Skin of body (tissue), 2 donors: Measurements from ENCODE around the gene AGGF1. TPM values are rescaled to one million over a fixed set of nuclear protein-coding genes. Genes with fewer than 3 reads are reported as not detected.
"Not testable (repeated sequence)": the region's sequence is repeated elsewhere in the genome, so short reads cannot be mapped to it uniquely, and the experiment has no call there.

Experiments used
- DNase-seq: peaks from one replicate; lab custom pipeline; 2025; lab: John Stamatoyannopoulos, UW
- total RNA-seq: library from RNA; depleted of rRNA; stranded (reverse); fragments of >200 nt; gene quantifications from one replicate; pipeline ENCODE4 v1.2.3, GENCODE V29; 2014

Gene AGGF1, protein sequence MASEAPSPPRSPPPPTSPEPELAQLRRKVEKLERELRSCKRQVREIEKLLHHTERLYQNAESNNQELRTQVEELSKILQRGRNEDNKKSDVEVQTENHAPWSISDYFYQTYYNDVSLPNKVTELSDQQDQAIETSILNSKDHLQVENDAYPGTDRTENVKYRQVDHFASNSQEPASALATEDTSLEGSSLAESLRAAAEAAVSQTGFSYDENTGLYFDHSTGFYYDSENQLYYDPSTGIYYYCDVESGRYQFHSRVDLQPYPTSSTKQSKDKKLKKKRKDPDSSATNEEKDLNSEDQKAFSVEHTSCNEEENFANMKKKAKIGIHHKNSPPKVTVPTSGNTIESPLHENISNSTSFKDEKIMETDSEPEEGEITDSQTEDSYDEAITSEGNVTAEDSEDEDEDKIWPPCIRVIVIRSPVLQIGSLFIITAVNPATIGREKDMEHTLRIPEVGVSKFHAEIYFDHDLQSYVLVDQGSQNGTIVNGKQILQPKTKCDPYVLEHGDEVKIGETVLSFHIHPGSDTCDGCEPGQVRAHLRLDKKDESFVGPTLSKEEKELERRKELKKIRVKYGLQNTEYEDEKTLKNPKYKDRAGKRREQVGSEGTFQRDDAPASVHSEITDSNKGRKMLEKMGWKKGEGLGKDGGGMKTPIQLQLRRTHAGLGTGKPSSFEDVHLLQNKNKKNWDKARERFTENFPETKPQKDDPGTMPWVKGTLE
- 15.9 TPM for total RNA-seq

DNA sequence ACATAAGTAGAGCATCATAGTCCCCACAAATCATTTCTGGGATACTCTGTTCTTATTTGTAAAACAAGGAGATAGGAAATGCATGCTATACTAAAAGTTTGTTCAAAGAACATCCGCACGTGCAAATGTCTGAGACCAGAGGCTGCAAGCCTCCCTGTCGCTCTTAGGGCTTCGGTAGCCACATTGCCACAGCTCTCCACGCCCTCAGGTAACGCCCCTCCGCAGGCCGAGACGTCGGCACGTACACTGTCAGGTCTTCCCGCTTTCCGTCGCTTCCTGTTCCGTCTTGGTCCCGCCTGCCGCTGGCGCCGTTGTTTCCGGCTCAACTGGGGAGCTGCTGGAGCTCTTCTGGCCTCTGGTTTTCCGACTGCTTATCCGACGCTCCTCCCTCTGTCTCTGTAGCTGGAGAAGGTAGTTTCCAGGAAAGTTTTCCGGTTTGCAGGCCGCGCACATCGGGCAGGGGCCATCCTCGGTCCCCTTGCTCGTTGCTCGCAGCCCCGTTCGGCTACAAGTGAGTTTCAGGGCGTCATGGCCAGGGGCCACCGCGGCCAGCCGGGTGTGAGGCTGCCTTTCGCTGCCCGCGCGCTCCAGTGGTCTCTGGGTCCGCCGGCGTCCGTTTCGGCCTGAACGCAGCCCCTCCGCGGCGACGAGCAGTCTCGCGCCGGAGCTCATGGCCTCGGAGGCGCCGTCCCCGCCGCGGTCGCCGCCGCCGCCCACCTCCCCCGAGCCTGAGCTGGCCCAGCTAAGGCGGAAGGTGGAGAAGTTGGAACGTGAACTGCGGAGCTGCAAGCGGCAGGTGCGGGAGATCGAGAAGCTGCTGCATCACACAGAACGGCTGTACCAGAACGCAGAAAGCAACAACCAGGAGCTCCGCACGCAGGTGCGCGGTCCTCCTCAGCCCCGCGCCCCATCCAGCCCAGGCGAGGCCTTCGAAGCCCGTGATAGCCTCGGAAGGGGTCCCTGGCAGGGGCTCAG is at the start of gene AGGF1:
TSS of gene AGGF1 (plus strand) at position 308 of the 975 bp plus-strand sequence. CDS start at position 671, 363 bp downstream.
- peak; percentile 93 for DNase-seq

DNA sequence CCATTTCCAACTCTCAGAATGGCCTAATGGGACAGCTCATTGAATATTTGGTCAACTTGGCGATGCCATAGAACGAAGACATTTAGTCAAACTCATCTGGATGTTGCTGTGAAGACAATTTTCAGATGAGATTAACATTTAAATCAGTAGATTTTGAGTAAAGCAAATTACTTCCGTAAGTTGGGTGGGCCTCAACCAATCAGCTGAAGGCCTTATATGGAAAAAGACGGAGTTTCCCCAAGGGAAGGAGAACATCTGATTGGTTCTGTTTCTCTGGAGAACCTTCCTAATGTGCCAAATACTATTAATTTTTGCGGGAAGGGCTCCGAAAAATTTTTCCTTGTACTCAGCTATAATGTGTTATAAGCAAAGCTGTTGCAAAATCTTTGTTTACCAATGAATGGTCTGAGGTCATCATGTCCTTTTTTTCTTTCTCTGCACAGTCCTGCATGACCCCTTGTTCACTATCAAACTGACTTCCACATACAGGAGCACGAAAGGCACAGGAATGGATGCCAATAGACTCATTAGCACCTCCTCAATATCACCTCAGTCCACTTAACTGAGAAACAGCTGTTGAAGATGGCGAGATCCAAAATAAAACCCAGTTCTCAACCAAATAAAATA is 49.6 kb upstream of the AGGF1 start:
- no peak for DNase-seq

DNA sequence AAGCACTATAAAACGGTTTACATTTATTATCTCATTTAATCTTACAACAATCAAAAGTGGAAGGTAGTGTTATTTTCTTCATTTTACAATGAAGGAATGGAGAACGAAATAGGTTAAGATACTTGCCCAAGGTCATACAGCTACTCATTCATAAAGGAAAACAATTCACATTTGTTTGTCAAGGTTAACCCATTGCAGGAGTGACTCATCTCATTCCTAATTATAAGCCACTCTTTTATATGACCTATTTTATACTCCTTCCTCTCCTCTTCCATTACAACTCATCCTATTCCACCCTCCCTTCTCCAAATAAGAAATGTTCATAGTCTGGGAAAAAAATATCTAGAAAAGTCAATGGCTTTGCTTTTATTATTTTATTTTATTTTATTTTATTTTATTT is 47.8 kb upstream of the AGGF1 start:
- no peak for DNase-seq

- no peak for DNase-seq
Measured at GRCh38 chr5:76983468-76983867, 46.7 kb upstream of the AGGF1 start.

- DNase-seq: no peak
Measured at GRCh38 chr5:76986825-76987526, 43.2 kb upstream of the AGGF1 start.

DNA sequence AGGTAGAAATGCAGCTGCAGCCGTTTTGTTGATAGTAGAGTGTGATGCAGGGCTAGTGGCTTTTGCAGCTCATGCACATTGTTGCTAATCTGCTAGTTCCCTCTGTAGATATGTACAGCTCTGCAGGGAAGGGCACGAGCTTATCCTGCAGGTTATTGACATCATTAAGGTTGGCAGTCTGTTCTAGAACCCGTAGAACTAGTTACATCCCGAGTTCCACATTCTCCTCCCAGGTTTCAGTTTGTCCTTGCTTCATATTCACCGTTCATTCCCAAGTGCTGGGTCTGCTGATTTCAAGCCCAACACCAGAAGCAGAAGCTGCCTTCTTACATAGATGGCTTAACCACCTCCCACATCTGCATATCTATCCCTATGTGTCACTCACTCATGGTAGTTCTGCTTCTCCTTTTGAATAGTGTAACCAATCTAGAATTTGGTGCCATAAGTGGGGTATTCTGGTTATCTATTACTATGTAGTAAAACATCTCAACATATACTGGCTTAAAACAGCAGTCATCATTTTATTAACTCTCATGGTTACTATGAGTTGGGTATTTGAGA is 39.2 kb upstream of the AGGF1 start:
- DNase-seq: no peak

DNA sequence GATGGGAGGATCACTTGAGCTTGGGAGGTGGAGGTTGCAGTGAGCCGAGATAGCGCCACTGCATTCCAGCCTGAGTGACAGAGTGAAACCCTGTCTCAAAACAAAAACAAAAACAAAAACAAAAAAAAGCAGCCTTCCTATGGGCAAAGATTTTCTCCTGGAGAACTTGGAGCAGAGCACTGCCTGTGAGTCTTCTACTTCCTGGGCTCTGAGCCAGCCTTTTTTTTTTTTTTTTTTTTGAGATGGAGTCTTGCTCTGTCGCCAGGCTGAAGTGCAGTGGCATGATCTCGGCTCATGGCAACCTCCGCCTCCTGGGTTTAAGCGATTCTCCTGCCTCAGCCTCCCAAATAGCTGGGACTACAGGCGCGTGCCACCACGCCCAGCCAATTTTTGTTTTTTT is 36.8 kb upstream of the AGGF1 start:
- not testable (repeated sequence) for DNase-seq

- DNase-seq: no peak
Measured at GRCh38 chr5:76994337-76994736, 35.9 kb upstream of the AGGF1 start.

DNA sequence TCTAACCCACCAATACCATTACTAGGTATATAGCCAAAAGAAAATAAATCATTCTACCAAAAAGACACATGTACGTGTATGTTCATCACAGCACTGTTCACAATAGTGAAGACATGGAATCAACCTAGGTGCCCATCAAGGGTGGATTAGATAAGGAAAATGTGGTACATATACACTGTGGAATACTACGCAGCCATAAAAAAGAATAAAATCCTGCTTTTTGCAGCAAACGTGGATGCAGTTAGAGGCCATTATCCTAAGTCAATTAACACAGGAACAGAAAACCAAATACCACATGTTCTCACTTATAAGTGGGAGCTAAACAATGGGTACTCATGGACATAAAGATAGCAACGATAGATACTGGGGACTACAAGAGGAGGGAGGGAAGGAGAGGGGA is 32.0 kb upstream of the AGGF1 start:
- DNase-seq: not testable (repeated sequence)

DNA sequence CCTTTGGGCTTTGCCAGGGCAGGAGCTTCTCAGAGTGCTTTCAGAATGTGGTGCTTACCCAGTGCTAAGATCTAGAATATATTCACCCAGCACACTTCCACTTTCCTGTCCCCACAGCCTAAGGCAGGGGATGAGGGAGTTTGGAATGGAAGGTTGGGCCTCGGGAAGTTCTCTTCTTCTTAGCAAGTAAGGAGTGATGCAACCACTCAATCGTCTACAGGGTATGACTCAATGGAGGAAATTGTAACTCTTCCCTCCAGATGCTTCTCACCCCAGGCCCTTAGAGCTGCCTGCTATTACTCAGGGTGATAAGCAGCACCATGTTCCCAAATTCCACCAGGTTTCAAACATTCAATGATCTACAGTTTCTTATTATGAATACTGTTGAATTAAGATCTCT is 30.8 kb upstream of the AGGF1 start:
- DNase-seq: no peak

GRCh38 chr5:77003246-77003645 is 27.0 kb upstream of the AGGF1 start:
- DNase-seq: no peak

GRCh38 chr5:77006124-77006523 is 24.1 kb upstream of the AGGF1 start:
- DNase-seq: no peak

DNA sequence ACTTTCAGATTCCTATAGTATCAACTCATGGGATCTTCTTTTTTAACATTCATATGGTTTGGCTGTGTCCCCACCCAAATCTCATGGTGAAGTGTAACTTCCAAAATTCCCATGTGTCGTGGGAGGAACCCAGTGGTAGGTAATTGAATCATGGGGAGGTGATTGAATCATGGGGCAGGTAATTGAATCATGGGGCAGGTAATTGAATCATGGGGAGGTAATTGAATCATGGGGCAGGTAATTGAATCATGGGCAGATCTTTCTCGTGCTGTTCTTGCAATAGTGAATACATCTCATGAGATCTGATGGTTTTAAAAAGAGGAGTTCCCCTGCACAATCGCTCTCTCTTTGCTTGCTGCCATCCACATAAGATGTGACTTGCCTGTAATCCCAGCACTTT is 21.8 kb upstream of the AGGF1 start:
- no peak for DNase-seq

- DNase-seq: no peak
Measured at GRCh38 chr5:77010243-77010642, 20.0 kb upstream of the AGGF1 start.

DNA sequence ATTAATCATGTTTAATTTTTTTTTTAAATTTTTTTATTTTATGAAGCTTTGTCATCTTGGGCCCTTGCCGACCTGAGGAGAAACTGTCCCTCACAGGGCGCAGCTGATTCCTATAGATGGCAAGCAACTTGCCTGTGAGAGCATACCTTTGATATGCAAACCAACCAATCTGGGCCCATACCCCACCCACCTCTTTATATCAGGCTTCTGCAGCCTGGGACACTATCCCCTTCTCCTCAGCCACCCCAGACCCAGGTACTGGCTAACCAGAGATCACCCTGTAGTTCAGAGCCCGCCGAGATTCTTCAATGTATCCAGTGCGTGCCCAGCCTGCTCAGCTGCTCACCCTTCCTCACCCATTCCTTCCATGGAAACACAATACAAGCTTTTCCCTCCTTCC is 18.7 kb upstream of the AGGF1 start:
- no peak for DNase-seq

- DNase-seq: no peak
Measured at GRCh38 chr5:77012601-77013000, 17.6 kb upstream of the AGGF1 start.

GRCh38 chr5:77015938-77016569 is 14.2 kb upstream of the AGGF1 start:
- peak; percentile 19 for DNase-seq

DNA sequence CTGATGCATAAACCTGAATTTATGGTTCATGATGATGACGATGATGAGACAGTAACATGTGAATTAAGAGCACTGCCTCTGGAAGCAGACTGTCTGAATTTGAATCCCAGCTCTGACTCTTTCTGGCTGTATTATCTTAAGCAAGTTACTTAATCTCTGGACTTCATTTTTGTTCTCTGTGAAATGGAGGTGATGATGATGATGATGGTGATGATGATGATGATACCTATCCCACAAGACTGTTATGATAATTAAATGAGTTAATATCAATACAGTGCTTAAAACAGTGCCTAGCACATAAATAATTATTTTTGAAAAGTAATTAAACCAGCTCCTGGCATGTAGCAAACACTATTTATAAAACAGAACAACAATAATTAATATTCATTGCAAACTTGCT is 13.2 kb upstream of the AGGF1 start:
- DNase-seq: no peak

DNA sequence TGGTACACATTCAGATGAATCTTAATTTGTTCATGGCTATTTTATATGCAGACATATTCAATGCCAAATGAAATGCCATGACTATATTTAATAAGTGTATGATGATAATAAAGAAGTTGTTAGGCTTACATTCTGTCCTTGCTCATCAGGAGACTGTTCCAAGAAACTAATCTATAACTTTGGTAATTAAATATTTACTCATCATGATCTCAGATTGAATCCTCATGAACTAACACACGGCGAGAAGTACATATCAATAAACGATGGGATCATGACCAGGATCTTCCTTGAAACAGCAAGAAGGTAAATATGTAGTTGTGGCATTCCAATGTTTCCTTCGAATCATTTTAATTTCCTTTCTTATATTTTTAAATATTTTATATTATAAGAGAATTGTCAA is 12.5 kb upstream of the AGGF1 start:
- DNase-seq: no peak
